HG03095 (cell line): ENCODE results near the gene TJAP1.
"Not testable (repeated sequence)": the region's sequence is repeated elsewhere in the genome, so short reads cannot be mapped to it uniquely, and the experiment has no call there.

Experiments used
- ATAC-seq: cut with Tn5 transposase; IDR thresholded peaks from one replicate; pipeline ENCODE4 v1.9.1; 2021; ENCODE audit warnings: moderate library complexity; ENCODE audit not compliant: unreplicated experiment

Gene TJAP1

DNA sequence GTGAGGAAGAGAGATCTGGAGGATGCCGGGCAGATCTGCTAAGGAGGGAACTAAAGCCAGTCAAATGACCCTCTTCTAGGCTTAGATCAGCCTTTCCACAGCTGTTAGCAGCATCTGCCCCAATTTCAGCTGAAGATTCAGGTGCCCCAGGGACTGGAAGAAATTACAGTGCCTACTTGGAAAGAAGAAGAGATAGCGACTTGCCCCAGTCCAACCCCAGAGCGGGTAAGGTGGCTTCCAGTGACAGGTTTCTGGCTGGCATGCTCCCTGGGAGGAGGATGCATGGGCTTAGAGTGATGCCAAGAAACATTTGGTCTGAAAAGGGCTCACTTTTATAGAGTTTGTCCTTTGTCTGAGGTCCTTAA, 620 bp downstream of the TJAP1 start:
- no peak for ATAC-seq

GRCh38 chr6:43481075-43481474, 3.7 kb downstream of the TJAP1 start:
- ATAC-seq = no peak

GRCh38 chr6:43481591-43482236, 4.3 kb downstream of the TJAP1 start:
- no peak for ATAC-seq

GRCh38 chr6:43488667-43489276, 11.4 kb downstream of the TJAP1 start:
- no peak for ATAC-seq

DNA sequence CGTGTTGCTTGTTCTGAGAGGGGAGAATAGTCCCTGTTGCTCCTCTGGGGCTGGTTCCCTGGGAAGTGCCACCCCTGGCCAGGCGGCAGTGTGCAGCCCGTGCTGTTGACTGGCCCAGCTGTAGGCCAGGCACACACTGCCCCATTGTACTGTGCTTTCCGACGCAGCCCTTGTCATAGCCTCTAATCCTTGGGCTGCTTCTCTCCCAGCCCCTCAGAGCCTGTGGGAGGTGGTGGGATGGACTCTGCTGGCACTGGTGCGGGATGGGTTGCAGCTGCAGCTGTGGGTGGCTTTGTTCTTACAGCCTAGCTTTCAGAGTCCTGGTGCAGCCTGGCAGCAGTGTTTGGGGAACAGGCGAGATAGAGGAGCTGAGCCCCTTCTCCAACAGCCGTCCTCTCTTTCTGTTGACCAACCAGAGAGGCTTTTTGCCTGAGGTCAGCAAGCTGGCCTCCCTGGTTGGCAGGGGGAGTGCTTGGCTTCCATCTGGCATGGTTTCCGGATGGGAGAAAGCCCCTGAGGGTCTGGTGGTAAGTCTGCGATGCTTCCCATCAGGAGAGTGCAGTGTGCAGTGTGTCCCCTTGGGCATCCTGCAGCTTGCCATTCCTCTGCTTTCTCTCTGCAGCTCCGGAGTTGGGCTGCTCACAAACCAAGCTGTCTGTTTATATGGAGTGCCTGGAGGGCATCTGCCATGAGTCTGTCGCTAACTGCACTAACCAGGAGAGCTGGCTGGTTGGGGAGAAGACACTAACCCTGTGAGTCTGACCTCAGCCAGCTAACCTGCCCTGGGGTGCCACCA, 12.1 kb downstream of the TJAP1 start:
- ATAC-seq = no peak

GRCh38 chr6:43490523-43490939, 13.2 kb downstream of the TJAP1 start:
- ATAC-seq = no peak

- no peak for ATAC-seq
These were observed 14.6 kb downstream of the TJAP1 start for GRCh38 chr6:43491750-43492661.

- ATAC-seq = no peak
These were observed 15.3 kb downstream of the TJAP1 start for GRCh38 chr6:43492673-43493072.

DNA sequence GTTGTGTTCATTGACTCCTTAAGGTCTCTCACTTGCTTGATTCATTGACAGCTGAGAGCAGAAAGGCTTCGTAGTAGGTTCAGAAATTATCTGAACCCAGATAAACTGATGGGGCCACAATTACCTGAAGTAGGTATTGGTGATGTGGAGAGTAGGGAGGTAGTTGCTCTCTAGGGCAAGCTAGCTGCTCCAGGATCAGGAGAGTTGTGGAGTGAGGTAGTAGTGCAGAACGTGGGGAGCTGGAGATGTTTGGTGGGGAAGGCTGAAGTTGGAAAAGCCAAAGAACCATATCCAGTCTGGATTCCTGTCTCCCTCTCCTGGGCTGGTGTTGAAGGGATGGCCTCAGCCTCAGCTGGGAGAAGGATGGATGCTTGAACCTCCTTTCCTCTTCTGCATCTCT, 15.9 kb downstream of the TJAP1 start:
- ATAC-seq = no peak

- no peak for ATAC-seq
These were observed 16.5 kb downstream of the TJAP1 start for GRCh38 chr6:43493833-43494232.

DNA sequence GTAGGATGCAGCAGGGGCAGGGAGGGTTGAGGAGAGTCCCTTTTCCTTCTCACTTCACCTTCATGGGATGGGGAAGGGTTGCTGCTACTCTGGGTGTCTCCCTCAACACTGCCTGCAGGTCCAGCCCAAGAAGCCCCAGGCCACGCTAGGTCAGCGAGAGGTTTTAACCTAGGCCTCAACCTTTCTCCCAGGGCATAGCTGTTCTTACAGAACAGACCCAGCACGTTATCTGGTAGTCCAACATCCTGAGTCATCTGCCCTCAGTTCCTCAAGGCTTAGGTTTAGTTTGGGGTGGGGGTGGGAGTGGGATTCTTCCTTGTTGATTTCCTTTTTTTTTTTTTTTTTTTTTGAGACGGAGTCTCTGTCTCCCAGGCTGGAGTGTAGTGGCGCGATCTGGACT, 17.0 kb downstream of the TJAP1 start:
- ATAC-seq = no peak

GRCh38 chr6:43494766-43495165, 17.4 kb downstream of the TJAP1 start:
- no peak for ATAC-seq

DNA sequence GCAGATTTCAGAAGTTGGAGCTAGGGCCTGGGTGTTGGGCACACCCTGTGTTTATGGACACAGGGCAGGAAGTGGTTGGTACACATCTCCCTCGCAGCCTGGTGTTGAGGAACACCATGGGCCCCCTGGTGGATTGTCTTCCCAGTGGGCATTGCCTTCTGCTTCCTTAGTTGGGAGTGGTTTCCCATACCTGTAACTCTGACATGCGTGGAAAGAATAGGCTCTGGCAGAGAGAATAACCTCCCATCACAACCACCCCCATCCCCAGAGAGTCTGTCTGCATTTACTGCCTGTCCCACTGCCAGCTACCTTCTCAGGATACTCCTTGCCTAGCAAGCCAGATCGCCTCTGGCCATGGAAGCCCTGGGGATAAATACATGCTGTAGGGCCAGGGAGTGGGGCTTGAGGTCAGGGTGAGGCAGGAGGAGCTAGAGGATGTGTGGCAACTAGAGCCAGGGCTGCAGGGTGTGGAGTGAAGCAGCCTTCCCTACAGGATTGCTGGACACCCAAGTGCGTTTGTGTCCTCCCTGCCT, 18.1 kb downstream of the TJAP1 start:
- ATAC-seq = no peak

- ATAC-seq = no peak
These were observed 19.2 kb downstream of the TJAP1 start for GRCh38 chr6:43496370-43497128.

DNA sequence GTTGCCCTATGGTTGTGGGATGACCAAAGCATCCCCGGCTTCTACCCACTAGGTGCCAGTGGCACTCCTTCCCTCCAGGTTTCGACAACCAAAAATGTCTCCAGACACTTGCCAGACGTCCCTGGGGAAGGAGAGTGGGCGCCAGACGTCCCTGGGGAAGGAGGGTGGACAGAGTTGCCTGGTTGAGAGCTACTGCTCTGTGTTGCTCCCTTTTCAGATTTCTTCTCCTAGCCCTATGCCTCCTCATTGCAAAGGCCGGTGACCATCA, 19.7 kb downstream of the TJAP1 start:
- ATAC-seq = no peak

DNA sequence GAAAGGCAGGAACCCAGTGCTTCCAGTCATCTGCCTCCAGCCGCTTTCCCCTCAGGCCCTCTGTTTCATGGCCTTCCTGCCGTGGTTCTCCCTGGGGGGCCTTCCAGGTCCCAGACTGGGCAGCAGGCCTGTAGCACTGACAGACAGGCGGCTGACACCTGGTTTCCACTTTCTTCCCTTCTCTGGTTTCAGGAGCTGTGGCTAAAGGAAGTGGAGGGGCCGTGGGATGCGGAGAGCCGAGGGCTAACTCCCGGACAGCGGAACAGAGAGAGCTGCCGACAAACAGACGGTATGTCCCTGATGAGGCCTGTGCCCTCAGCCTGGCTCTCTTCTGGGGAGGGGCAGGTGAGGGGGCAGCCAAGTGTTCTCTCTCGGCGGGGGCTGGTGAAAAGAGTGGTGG, 20.3 kb downstream of the TJAP1 start:
- no peak for ATAC-seq

DNA sequence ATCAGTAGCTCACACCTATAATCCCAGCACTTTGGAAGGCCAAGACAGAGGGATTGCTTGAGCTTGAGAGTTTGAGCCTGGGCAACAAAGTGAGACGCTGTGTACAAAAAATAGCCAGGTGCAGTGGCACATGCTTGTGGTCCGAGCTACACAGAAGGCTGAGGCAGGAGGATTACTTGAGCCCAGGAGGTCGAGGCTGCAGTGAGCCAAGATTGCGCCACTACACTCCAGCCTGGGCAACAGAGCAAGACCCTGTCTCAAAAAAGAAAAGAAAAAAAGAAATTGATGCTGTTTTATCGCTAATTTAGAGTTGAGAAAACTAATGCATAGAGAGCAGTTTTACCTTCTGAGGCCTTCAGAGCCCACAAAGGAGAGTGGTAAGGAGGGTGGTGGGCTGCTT, 20.9 kb downstream of the TJAP1 start:
- ATAC-seq = not testable (repeated sequence)

GRCh38 chr6:43499028-43499815, 21.9 kb downstream of the TJAP1 start:
- ATAC-seq = no peak

DNA sequence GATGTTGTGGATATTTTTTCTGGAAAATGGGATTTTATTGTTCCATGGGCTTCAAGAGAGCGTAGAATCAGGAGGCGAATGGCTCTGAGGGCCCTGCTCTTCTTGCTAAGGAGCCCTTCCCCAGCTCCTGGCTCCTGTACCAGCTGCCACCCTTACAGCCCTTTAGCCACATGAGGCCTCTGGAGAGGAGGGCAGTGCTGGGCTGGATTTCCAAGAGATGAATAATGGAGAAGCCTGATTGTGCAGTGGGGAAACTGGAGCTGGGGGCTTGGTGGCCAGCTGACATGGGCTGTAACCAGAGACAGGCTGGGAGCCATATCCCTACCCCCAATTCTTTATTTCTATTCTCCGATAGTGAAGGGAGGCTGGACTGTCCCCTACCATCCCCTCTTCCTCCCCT, 23.6 kb downstream of the TJAP1 start:
- no peak for ATAC-seq

- ATAC-seq = no peak
These were observed 25.3 kb downstream of the TJAP1 start for GRCh38 chr6:43502666-43503065.
